SK-N-SH (cell line): ENCODE measurements around the gene TNFAIP3.

Experiments
- EP300 ChIP-seq, 2 experiments: IDR thresholded peaks; 2 replicates each; pipeline versions ENCODE4 v1.4.0 to v1.6.1; 2012; ENCODE audit warnings: borderline replicate concordance in 1 of 2, low read depth in 1 of 2, low read length in 1 of 2
- GATA2 ChIP-seq: sonication (generic); formaldehyde crosslinking; IDR thresholded peaks from 2 replicates; pipeline ENCODE4 v1.5.0; 2020; ENCODE audit warnings: mild to moderate bottlenecking, missing genetic modification reagents
- POLR2AphosphoS5 ChIP-seq: IDR thresholded peaks from 2 replicates; pipeline ENCODE4 v1.6.1; 2012; ENCODE audit warnings: low read depth, low read length
- SMC3 ChIP-seq: IDR thresholded peaks from 2 replicates; pipeline ENCODE4 v1.6.1; 2012; ENCODE audit warnings: low read depth, low read length, improper control_type of control experiment
- TF ChIP-seq, protein P1 (sequence below): fragments of 200-600 bp; sonication (generic); IDR thresholded peaks from 2 replicates; pipeline ENCODE4 v1.6.1; 2017; ENCODE audit warnings: antibody characterized with exemption, mild to moderate bottlenecking, moderate library complexity

DNA sequence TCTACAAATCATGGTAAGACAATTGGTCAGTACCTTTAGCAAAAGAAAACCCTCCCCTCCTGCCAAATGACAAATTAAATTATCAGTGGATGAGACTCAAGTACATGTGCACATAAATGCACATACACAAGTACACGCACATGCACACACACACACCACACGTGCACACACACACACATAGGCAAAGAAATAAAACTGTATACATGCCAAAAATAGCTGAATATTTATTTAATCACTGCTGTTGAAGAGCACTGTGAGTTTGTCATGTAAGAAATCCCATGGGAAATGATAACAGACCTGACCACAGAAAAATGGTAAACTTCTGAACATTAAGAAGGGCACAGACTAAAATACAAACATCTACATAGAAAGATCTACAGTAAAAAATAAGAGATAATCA, 46.6 kb upstream of the TNFAIP3 start:
- TF ChIP-seq, protein P1, sequence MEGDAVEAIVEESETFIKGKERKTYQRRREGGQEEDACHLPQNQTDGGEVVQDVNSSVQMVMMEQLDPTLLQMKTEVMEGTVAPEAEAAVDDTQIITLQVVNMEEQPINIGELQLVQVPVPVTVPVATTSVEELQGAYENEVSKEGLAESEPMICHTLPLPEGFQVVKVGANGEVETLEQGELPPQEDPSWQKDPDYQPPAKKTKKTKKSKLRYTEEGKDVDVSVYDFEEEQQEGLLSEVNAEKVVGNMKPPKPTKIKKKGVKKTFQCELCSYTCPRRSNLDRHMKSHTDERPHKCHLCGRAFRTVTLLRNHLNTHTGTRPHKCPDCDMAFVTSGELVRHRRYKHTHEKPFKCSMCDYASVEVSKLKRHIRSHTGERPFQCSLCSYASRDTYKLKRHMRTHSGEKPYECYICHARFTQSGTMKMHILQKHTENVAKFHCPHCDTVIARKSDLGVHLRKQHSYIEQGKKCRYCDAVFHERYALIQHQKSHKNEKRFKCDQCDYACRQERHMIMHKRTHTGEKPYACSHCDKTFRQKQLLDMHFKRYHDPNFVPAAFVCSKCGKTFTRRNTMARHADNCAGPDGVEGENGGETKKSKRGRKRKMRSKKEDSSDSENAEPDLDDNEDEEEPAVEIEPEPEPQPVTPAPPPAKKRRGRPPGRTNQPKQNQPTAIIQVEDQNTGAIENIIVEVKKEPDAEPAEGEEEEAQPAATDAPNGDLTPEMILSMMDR, result no peak
- TF ChIP-seq POLR2AphosphoS5 (no peak), EP300 (IDR thresholded peaks at IDR 0.05; ENCODE audit: borderline replicate concordance in 1 of 2, low read depth in 1 of 2, low read length in 1 of 2) (no peak), GATA2 (CRISPR knock-in tag) (no peak), SMC3 (no peak)
